Subcutaneous adipose tissue (tissue), 4 donors: Measurements from ENCODE around the gene DHX35. TPM values are rescaled to one million over a fixed set of nuclear protein-coding genes. Genes with fewer than 3 reads are reported as not detected.

Experiments used
- total RNA-seq, 4 donors: library from RNA; depleted of rRNA; stranded (reverse); fragments of >200 nt; gene quantifications; one replicate each; pipeline ENCODE4 v1.1.0, GENCODE V29; 2016
- TF ChIP-seq, protein P1 (sequence below): fragments of 450-650 bp; IDR thresholded peaks from one replicate; pipeline ENCODE4 v1.5.1; 2016; ENCODE audit warnings: low read depth, mild to moderate bottlenecking, control low read depth, antibody characterized with exemption, moderate library complexity

DHX35 gene
- total RNA-seq, 4 donors from 2014 or later = 10.6 to 14.5 (median 12.5) TPM

DNA sequence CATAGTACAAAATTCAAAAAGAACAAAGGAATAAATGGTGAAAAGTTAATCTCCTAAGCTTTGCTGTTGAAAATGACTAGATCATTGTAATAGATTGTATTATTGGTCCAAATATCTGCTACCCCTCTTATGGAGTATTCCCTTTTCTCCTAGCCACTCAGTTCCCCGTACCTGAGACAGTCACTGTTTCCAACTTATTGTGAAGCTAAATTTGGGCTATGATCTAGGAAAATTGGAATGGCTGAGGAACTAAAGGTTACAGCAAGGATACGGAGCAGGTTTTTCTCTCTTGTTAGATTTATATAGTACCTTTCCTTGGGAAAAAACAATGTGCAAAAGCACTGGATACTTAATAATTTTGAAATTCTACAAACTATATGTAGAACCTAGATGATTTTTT is 17.3 kb downstream of the DHX35 start:
- TF ChIP-seq, protein P1, sequence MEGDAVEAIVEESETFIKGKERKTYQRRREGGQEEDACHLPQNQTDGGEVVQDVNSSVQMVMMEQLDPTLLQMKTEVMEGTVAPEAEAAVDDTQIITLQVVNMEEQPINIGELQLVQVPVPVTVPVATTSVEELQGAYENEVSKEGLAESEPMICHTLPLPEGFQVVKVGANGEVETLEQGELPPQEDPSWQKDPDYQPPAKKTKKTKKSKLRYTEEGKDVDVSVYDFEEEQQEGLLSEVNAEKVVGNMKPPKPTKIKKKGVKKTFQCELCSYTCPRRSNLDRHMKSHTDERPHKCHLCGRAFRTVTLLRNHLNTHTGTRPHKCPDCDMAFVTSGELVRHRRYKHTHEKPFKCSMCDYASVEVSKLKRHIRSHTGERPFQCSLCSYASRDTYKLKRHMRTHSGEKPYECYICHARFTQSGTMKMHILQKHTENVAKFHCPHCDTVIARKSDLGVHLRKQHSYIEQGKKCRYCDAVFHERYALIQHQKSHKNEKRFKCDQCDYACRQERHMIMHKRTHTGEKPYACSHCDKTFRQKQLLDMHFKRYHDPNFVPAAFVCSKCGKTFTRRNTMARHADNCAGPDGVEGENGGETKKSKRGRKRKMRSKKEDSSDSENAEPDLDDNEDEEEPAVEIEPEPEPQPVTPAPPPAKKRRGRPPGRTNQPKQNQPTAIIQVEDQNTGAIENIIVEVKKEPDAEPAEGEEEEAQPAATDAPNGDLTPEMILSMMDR = no peak

- TF ChIP-seq, protein P1 = no peak
Measured at GRCh38 chr20:38979842-38980241, 17.7 kb downstream of the DHX35 start.

GRCh38 chr20:38982291-38982690 is 20.1 kb downstream of the DHX35 start:
- TF ChIP-seq, protein P1 = no peak

DNA sequence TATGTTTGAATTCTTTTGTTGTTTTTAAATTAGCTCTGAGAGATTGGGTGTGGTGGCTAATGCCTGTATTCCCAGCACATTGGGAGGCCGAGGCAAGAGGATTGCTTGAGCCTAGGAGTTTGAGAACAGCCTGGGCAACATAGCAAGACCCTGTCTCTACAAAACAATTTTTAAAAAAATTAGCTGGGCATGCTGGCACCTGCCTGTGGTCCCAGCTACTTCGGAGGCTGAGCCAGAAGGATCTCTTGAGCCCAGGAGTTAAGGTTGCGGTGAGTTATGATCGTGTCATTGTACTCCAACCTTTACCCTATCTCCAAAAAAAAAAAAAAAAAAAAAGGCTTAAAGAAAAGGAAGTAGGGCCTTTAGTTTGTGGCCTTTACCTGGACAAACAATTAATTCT is 22.9 kb downstream of the DHX35 start:
- TF ChIP-seq, protein P1 = no peak

DNA sequence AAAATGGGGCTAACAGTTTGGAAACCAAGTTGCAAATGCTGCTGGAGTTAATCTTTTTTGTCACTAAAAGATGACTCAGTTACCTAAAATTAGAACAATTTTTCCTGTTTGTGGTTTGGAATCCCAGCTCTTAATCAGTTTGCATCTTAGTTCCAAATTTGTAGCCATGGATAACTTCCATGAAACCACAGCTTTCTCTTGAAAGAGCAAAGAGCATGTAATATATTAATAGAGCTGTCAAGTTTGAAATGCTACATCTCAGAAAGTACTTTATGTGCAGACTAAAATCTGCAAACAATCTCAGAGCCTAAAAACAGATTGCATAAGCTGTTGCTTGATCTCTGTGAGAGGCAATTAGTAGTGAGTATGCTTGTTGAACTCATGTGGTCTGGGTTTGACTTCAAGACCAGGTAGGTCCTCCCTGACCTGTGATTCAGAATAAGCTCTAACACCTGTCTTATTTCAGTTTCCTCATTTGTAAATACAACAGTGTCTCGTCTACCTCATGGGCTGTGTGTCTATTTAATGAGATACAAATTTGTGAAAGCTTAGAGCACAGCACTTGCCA is 23.5 kb downstream of the DHX35 start:
- TF ChIP-seq, protein P1 = no peak

GRCh38 chr20:38986663-38987062 is 24.5 kb downstream of the DHX35 start:
- TF ChIP-seq, protein P1 = no peak

DNA sequence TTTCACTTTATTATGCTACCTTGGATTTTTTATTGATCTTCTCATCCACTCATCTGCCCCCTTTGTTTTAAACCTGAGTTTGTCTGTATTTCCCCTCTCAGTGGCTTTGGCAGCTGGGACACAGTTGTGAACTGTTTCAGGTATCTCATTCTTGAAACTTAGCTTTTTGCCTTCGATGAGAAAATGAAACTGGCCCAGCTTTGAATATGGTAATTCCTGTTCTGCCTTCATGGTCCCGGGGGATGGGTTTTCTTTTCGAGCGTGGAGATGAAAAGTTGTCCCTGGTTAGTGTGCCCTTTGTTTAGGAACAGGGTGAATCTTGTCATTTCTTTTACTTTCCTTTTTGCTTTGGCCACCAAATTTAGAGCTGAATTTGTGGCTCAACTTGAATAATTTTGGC is 25.6 kb downstream of the DHX35 start:
- TF ChIP-seq, protein P1 = no peak
